Upper lobe of left lung (tissue), 6 donors: ENCODE data around the gene RNF11. TPM values are rescaled to one million over a fixed set of nuclear protein-coding genes. Genes with fewer than 3 reads are reported as not detected.
A peak's percentile ranks its signal among the peaks of the same experiment; 100 is the strongest.

ENCODE experiments used
- ATAC-seq, 2 donors: fragments of 200-7000 bp; cut with Tn5 transposase; one replicate each; pipeline ENCODE4 v1.9.1; 2022; ENCODE audit warnings: mild to moderate bottlenecking in 2 of 2, moderate library complexity in 2 of 2; ENCODE audit not compliant: low FRiP score in 2 of 2
- DNase-seq, 2 donors: peaks; one replicate each; pipeline ENCODE4 v3.0.0-alpha.2; 2019 to 2020
- H3K27ac ChIP-seq, 4 donors: fragments of 200-600 bp; sonication (generic); one replicate each; pipeline ENCODE4 v1.5.1; 2016 to 2019
- H3K27me3 ChIP-seq, 4 donors: fragments of 200-600 bp; sonication (generic); one replicate each; pipeline ENCODE4 v1.5.1; 2017 to 2019
- H3K36me3 ChIP-seq, 4 donors: fragments of 200-600 bp; sonication (generic); one replicate each; pipeline ENCODE4 v1.5.1; 2016 to 2019
- H3K4me1 ChIP-seq, 4 donors: fragments of 200-600 bp; sonication (generic); one replicate each; pipeline ENCODE4 v1.5.1; 2018 to 2019
- H3K4me3 ChIP-seq, 4 donors: fragments of 200-600 bp; sonication (generic); one replicate each; pipeline ENCODE4 v1.5.1; 2017 to 2019; ENCODE audit warnings: mild to moderate bottlenecking in 2 of 4, moderate library complexity in 1 of 4
- H3K9me3 ChIP-seq, 4 donors: fragments of 200-600 bp; sonication (generic); one replicate each; pipeline ENCODE4 v1.5.1; 2018 to 2019
- CTCF ChIP-seq, 6 experiments: fragments of 450-650 bp in 4 of 6; fragments of 200-600 bp in 2 of 6; sonication (generic) in 2 of 6; IDR thresholded peaks; one replicate each; pipeline ENCODE4 v1.5.1; 2016 to 2019; ENCODE audit warnings: antibody characterized with exemption in 6 of 6
- EP300 ChIP-seq, 4 donors: sonication (generic); formaldehyde crosslinking; IDR thresholded peaks; one replicate each; pipeline ENCODE4 v1.5.1; 2017; ENCODE audit warnings: antibody characterized with exemption in 4 of 4, control low read depth in 2 of 4
- POLR2A ChIP-seq, 4 donors: fragments of 450-650 bp; IDR thresholded peaks; one replicate each; pipeline ENCODE4 v1.5.1; 2016 to 2017; ENCODE audit warnings: antibody characterized with exemption in 4 of 4, mild to moderate bottlenecking in 2 of 4
- POLR2AphosphoS5 ChIP-seq, 2 donors: sonication (generic); formaldehyde crosslinking; IDR thresholded peaks; one replicate each; pipeline ENCODE4 v1.5.1; 2017; ENCODE audit warnings: antibody characterized with exemption in 2 of 2
- WGBS, 2 donors: methylation state at CpG; one replicate each; pipeline ENCODE4 v1.1.5; 2017 to 2018; 5-methylcytosine and 5-hydroxymethylcytosine counted together
- total RNA-seq, 6 donors: library from RNA; depleted of rRNA in 4 of 6; stranded (reverse); fragments of >200 nt in 4 of 6; gene quantifications; one replicate each; pipeline versions ENCODE4 v1.1.0 to v1.2.1, GENCODE V29; 2016 to 2021
- donor health status: DM: no; HTN: no; CAD: no; lungs with moderate emphysema.
- donor health status: DM: no; HTN: yes; CAD: no; lungs with severe emphysema.

The RNF11 gene
- total RNA-seq, 6 donors from 2014 or later, result 26.2 to 125 (median 78.8) TPM

DNA sequence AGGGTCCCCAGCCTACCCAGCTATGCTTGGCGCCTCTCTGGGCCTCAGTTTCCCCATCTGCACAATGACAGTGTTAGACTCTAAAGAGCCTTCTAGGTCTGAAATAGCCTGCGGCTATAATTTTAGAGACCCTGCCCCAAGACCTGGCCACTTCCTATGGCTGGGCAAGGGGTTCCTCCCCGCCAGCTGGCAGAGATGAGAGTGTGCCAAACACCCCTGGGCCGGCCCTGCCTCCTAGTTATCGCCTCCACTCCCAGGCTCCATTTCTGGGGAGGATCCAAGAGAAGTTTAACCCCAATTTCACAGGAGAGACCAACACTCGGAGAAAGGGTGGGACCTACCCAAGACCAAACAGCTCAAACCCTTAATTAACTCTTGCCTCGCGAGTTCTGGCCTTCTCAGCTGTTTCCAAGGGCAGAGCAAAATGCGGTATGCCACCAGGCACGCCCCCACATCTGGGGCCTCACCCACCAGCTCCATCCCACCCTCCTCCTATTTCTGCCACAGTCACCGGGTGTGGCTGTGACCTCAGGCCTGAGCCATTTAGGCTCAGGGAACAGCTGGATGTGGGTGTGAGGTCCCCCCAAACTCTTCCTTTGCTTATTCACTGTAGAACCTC is 58.6 kb downstream of the RNF11 start:
- Histone ChIP-seq H3K27ac (no peak overlapping the region), H3K4me3 (no peak overlapping the region), H3K36me3 (no peaks in the 10 kb centered on the region), H3K9me3 (no peaks in the 10 kb centered on the region), H3K27me3 (no peaks in the 10 kb centered on the region), H3K4me1 (peaks cover 11 to 20% (median 14%) of the 10 kb centered on the region in 4 donors)
- peak in 1 of 2 donors; percentile 7 for ATAC-seq
- DNase-seq, result no peak
- 69 to 75% methylated on average over 9 to 11 of the region's 11 CpGs for WGBS, 2 donors
- TF ChIP-seq POLR2AphosphoS5 (IDR thresholded peaks at IDR 0.05), result no peak
- no peak for TF ChIP-seq POLR2A (IDR thresholded peaks at IDR 0.05)
- TF ChIP-seq EP300 (IDR thresholded peaks at IDR 0.05), result no peak
- TF ChIP-seq CTCF (IDR thresholded peaks at IDR 0.05), result no peak

- 95 to 97% methylated on average over 13 to 17 of the region's 17 CpGs for WGBS, 2 donors
- Histone ChIP-seq H3K36me3 (no peaks in the 10 kb centered on the region), H3K27me3 (no peaks in the 10 kb centered on the region), H3K4me1 (peaks cover 11 to 20% (median 14%) of the 10 kb centered on the region in 4 donors), H3K27ac (peak overlapping the region in 1 of 4 donors; percentile 55), H3K9me3 (no peaks in the 10 kb centered on the region), H3K4me3 (no peak overlapping the region)
- DNase-seq, result no peak
- ATAC-seq, result no peak
- TF ChIP-seq CTCF (IDR thresholded peaks at IDR 0.05) (no peak), EP300 (IDR thresholded peaks at IDR 0.05) (no peak), POLR2A (IDR thresholded peaks at IDR 0.05) (no peak)
Measured at GRCh38 chr1:51295926-51296325, 59.9 kb downstream of the RNF11 start.

DNA sequence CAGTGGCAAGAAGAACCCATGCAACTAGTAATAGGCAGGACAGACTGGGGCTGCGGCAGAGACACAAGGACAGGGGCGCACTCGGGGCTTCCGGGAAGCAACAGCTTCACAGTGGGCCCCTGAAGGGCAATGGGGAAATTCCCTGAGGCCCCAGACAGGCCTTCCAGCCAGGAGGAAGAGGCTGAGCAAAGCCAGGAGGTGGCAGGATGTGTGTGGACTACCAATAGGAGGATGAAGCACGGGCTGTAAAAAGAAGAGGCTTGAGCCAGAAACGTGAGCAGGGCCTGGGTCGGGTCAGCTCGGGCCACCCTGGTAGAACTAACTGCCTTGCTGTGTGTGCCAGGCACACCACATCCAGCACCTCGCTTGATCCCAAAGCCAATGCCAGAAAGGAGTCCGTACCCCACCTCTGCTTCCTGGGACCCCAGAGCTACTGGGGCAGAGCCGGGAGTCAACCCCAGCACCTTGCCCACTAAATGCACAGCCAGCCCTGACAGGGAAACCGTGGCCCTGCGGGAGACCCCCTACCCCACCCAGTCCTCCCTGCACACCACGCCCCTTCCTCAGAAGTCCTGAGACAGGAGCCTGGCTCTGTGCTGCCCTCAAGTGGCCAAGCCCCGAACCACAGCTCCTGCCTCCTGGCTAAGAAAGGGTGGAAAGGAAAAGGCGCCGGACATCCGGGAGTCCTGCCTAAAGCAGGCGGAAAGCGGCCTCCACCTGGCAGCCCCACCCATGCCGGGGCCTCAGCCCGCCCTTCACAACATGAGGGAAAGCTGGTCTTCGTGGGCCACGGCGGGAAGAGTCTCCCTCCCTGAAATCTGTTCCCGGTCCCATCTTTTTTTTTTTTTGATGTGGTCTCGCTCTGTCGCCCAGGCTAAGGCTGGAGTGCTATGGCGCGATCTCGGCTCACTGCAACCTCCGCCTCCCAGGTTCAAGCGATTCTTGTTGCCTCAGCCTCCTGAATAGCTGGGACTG is 60.6 kb downstream of the RNF11 start:
- Histone ChIP-seq H3K27ac (peak overlapping the region in 3 of 4 donors; percentile 22 to 55 (median 34)), H3K9me3 (no peaks in the 10 kb centered on the region), H3K27me3 (no peaks in the 10 kb centered on the region), H3K4me3 (peak overlapping the region in 3 of 4 donors; percentile 36 to 55 (median 46)), H3K4me1 (peaks cover 11 to 20% (median 14%) of the 10 kb centered on the region in 4 donors), H3K36me3 (no peaks in the 10 kb centered on the region)
- DNase-seq, result peak; percentile 88 to 90
- WGBS, 2 donors, result 21 to 34% methylated on average over 22 to 32 of the region's 33 CpGs
- peak; percentile 87 to 94 for ATAC-seq
- TF ChIP-seq CTCF (IDR thresholded peaks at IDR 0.05) (peak; percentile 87 to 94 (median 92)), POLR2AphosphoS5 (IDR thresholded peaks at IDR 0.05) (no peak)

- Histone ChIP-seq H3K27me3 (no peaks in the 10 kb centered on the region), H3K4me1 (peaks cover 11 to 20% (median 14%) of the 10 kb centered on the region in 4 donors), H3K9me3 (no peaks in the 10 kb centered on the region), H3K36me3 (no peaks in the 10 kb centered on the region), H3K27ac (peak overlapping the region in 1 of 4 donors; percentile 55), H3K4me3 (peak overlapping the region in 3 of 4 donors; percentile 36 to 55 (median 46))
- no peak for TF ChIP-seq EP300 (IDR thresholded peaks at IDR 0.05)
- no peak for TF ChIP-seq POLR2A (IDR thresholded peaks at IDR 0.05)
- no peak for TF ChIP-seq POLR2AphosphoS5 (IDR thresholded peaks at IDR 0.05)
- TF ChIP-seq CTCF (IDR thresholded peaks at IDR 0.05), result no peak
- DNase-seq, result no peak
- WGBS, 2 donors, result 87 to 89% methylated on average over 25 of the region's 25 CpGs
- ATAC-seq, result no peak
Measured at GRCh38 chr1:51297401-51298321, 61.6 kb downstream of the RNF11 start.
